Left ventricle myocardium superior (tissue), 1 donor: ENCODE data around the gene DCXR. TPM values are rescaled to one million over a fixed set of nuclear protein-coding genes. Genes with fewer than 3 reads are reported as not detected.

Source experiments
- ATAC-seq: fragments of 200-7000 bp; cut with Tn5 transposase; one replicate; pipeline ENCODE4 v1.9.1; 2020; ENCODE audit warnings: mild to moderate bottlenecking, moderate library complexity
- DNase-seq: peaks from one replicate; pipeline ENCODE4 v3.0.0-alpha.2; 2020
- intact Hi-C: fragments of 100-400 bp; cut with micrococcal nuclease; formaldehyde crosslinking; loops from one replicate; pipeline ENCODE4 v1.11.0; 2022
- total RNA-seq: library from RNA; stranded (reverse); fragmentation: NEBNext Ultra II Directional; extraction: Animal tissue kit (Norgen Biotek cat#: 25700); gene quantifications from one replicate; pipeline ENCODE4 v1.2.1, GENCODE V29; 2021
- donor health status: DM: no; HTN: yes; CAD: no; lungs with severe emphysema.

Gene DCXR
- total RNA-seq, 1 donor from 2014 or later = 177 TPM

GRCh38 chr17:81995463-81996231 lies 41.9 kb downstream of the DCXR start:
- no peak for ATAC-seq
- intact Hi-C loops = no loop called here
- no peak for DNase-seq

DNA sequence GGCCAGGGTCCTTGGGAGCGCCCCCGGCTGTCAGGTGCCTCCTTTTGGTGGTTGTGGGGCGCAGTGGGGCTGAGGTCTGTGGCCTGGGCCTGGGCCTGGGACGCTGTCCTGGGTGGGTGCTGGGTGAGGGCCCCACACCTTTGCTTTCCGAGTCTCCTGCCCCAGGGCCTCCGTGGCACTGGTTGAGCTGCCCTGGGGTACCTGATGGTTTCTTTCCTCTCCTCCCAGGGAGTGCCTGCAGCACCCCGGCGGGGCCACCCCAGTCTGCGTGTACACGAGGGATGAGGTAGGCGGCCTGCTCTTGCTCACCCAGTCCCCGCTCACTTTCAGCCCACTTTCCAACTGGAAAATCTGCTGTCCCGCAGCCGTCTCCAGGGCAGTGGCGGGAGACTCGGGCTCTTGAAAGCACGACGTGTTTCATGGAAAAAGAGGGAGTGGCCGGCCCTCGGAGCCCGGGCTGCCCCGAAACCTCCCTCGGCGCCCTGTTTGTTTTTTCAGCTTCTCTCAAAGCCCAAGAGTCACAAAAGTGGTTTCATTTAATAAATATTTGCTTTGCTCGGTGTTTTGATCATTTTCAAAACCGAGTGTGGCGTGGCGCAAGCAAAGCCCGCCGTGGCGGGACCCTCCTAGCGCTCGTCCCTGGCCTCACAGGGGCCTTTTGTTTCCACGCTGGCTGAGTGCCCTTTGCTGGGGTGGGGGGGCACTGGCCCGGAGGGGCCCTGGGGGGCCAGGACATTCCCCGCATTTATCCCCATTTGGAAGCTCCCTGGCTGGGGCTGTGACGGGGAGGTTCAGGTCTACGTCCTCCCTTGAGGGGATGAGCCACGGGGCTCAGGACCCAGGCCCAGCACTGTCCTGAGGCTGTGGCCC lies 42.7 kb downstream of the DCXR start:
- ATAC-seq (no peak), DNase-seq (no peak)
- intact Hi-C loops = no loop called here

DNA sequence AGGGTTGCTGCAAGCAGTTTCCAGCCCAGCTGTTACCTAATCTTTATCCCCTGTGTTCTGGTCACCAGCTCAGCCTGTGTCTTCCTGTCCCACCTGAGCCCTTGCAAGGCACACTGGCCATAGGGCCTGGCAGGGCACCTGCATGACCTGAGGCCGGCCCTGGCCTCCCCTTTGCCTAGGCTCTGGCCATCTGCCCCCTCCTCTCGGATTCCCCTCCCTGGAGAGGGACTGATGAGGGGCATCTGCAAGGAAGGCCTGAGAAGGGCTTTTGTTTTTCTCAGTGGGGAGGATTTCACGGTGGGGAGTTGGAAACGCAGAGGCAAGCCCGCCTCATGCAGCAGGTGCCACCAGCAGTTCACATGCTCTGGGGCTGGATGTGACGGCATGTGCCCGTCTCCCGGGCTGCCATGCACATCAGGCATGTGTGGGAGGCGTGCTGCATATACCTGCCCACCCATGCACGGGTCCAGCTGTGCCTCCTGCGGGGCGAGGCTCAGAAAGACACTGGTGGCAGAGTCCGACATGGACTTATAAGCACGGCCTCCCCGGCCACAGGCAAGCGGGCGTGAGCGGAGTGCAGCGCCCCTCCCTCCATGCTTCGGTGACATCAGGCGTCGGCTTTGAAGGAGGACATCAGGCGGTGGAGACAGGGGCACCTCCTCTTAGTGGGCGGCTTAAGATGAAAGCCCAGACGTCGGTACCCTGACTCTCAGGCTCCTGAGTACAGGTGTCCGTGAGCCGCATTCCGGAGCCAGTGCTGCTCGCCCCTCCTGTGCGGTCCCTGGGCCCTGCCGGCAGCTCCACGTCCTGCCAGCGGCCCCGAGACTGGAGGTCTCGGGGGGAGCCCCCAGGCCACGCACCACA lies 43.5 kb downstream of the DCXR start:
- intact Hi-C loops = no loop called here
- no peak for DNase-seq
- ATAC-seq = no peak

GRCh38 chr17:81992306-81993102 lies 45.0 kb downstream of the DCXR start:
- ATAC-seq (peak; percentile 9), DNase-seq (no peak)
- intact Hi-C loops = no loop called here

- DNase-seq (peak; percentile 89), ATAC-seq (peak; percentile 89)
- intact Hi-C loops = no loop called here
Observed at GRCh38 chr17:81991684-81992305, 45.7 kb downstream of the DCXR start.

DNA sequence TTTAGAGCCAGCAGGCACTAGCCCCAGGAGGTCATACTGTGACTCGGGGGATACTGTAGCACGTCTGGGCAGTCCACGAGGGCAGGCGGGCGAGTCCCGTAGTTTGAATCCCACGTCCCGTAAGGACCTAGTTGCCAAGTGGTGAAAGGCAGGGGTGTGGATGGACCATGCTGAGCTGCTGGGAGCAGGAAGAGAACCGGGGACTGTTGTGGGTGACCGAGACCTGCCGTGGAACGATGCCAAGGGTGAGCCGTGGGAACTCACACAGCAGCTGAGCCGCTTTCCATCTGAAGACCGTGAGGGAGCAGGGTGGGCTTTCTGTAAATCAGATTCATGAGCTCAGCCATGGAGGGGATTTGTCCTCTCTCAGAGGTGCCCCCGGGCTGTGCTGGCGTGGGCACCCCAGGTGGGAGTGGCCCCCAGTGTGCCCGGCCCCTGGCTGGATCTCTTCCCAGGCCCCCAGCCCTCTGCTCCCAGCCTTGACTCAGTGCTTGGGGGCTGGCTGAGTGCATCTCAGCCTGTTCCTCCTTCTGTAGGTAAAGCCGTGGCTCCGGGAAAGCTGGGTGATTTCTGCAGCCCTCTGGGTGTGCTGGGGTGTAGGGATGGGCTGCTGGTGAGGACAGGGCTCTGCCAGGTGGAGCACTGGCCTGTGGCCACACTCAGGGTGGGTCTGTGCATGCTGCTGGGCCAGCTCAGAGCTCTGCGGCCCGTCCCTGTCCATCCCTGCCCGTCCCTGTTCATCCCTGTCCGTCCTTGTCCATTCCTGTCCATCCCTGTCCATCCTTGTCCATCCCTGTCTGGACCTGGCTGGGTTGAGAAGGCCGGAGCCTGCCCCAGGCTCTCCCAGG lies 46.4 kb downstream of the DCXR start:
- DNase-seq (no peak), ATAC-seq (no peak)
- intact Hi-C loops = no loop called here

DNA sequence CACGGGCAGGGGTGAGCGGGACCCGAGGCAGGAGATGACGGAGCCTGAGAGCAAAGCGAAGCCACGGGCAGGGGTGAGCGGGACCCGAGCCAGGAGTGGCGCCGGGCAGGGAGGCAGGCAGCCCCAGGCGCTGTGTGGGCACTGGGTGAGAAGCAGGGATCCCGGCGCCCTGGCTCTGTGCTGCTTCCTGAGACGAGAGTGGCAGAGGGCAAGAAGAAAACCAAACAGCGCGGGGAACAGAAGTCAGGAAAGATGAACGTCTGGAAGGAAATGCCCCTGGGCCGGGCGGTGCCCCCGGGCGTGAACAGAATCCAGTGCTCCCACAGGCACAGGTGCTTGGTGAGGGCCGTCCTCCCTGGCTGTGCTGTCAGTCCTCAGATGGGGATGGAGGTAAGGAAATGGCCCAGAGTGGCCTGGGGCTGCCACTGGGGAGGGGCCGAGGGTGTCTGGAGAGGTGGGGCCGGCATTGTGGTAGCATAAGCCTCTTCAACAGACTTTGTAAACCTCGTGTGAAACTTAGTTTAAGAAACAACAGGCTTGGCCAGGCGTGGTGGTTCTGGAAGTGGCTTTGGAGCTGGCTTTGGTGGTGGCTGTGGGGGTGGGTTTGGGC lies 50.2 kb downstream of the DCXR start:
- intact Hi-C loops = no loop called here
- DNase-seq (no peak), ATAC-seq (no peak)

DNA sequence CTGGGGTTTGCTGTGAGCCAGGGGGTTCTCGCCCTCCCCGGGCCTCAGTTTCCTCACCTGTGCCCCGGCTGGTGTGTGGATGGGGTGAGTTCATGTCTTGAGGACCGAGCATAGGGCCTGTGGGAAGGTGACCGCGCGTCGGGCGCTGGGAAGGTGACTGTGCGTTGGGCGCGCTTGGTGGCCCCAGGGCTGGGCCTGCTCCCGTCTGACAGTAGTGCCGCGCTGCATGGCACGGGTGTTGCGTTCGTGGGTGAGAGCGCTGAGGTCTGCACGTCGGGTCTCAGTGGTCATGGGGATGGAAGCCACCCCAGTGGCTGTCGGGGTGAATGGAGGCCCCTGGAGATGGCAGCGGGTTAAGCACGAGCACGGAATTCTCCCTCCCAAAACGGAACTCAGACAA lies 50.9 kb downstream of the DCXR start:
- intact Hi-C loops = no loop called here
- DNase-seq (no peak), ATAC-seq (no peak)

Other genes with a start within 250 kb of the DCXR start
- not detected for gene GCGR, start 233.5 kb downstream of the DCXR start, total RNA-seq
- gene MCRIP1, start 204.4 kb downstream of the DCXR start, total RNA-seq = 103 TPM
- gene PPP1R27, start 202.6 kb downstream of the DCXR start, total RNA-seq = 0.67 TPM
- gene P4HB, start 177.2 kb downstream of the DCXR start, total RNA-seq = 362 TPM
- 114 TPM for gene ARHGDIA, start 166.4 kb downstream of the DCXR start, total RNA-seq
- gene ALYREF, start 146.1 kb downstream of the DCXR start, total RNA-seq = 32.0 TPM
- 173 TPM for gene ANAPC11, start 146.0 kb downstream of the DCXR start, total RNA-seq
- 0.69 TPM for gene NPB, start 135.5 kb downstream of the DCXR start, total RNA-seq
- gene PCYT2, start 126.3 kb downstream of the DCXR start, total RNA-seq = 28.4 TPM
- gene SIRT7, start 119.5 kb downstream of the DCXR start, total RNA-seq = 6.3 TPM
- gene MAFG, start 110.0 kb downstream of the DCXR start, total RNA-seq = 27.5 TPM
- 4.0 TPM for gene PYCR1, start 100.4 kb downstream of the DCXR start, total RNA-seq
- 4.0 TPM for gene MYADML2, start 90.5 kb downstream of the DCXR start, total RNA-seq
- 0.52 TPM for gene NOTUM, start 76.5 kb downstream of the DCXR start, total RNA-seq
- 25.4 TPM for gene ASPSCR1, start 60.1 kb downstream of the DCXR start, total RNA-seq
- gene CENPX, start 14.8 kb downstream of the DCXR start, total RNA-seq = 27.0 TPM
- gene LRRC45, start 14.4 kb downstream of the DCXR start, total RNA-seq = 6.3 TPM
- 1.8 TPM for gene RAC3, start 6.0 kb downstream of the DCXR start, total RNA-seq
- 21.8 TPM for gene RFNG, start 14.1 kb upstream of the DCXR start, total RNA-seq
- gene GPS1, start 14.2 kb upstream of the DCXR start, total RNA-seq = 90.6 TPM
- gene DUS1L, start 28.1 kb upstream of the DCXR start, total RNA-seq = 67.7 TPM
- gene FASN, start 60.5 kb upstream of the DCXR start, total RNA-seq = 17.0 TPM
- 8.1 TPM for gene CCDC57, start 175.1 kb upstream of the DCXR start, total RNA-seq
- gene SLC16A3, start 191.3 kb upstream of the DCXR start, total RNA-seq = 7.8 TPM
- 64.4 TPM for gene CSNK1D, start 236.0 kb upstream of the DCXR start, total RNA-seq